ENCODE results near the gene SCGB2B2.
"Not testable (repeated sequence)": the region's sequence is repeated elsewhere in the genome, so short reads cannot be mapped to it uniquely, and the experiment has no call there.

The SCGB2B2 gene, protein sequence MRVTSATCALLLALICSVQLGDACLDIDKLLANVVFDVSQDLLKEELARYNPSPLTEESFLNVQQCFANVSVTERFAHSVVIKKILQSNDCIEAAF

GRCh38 chr19:34676697-34677385 lies at the start of gene SCGB2B2:
Gene SCGB2B2, minus strand, starts transcription at chr19:34677159. Its CDS starts 82,596 bp downstream, at chr19:34594563.
- peak; percentile 81 for DNase-seq

DNA sequence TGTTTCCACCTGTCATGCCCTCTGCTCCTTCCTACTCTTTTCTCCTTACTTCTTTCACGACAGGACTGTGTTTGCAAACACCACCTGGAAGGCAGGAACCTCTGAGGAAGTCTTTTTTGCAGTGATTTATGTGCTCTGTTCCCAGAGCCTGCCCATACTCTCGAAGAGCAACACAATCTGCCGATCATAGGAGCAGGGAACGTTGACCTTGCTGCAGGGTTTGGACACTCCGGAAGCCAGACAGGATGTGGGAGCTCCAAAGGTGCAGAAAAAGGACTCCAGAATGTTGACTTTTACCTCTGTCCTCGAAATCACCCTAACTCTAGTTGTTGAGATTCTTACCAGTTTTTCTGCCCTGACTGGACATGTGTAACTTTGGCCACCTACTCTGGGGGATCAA lies 48.4 kb upstream of the SCGB2B2 start:
- no peak for DNase-seq

- DNase-seq = no peak
These were observed 45.4 kb upstream of the SCGB2B2 start for GRCh38 chr19:34722353-34722752.

DNA sequence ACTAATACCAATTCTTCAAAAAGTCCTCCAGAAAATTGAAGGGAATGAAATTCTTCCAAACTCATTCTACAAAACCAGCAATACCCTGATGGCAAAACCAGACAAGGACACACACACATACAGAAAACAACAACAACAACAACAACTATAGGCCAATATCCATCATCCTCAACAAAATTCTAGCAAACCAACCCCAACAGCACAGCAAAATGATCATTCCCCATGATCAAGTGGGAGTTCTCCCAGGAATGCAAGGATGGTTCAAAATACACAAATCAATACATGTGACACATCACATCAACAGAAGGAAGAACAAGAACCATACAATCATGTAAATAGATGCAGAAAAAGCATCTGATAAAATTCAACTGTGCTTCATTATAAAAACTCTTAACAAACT lies 38.4 kb upstream of the SCGB2B2 start:
- no peak for DNase-seq

DNA sequence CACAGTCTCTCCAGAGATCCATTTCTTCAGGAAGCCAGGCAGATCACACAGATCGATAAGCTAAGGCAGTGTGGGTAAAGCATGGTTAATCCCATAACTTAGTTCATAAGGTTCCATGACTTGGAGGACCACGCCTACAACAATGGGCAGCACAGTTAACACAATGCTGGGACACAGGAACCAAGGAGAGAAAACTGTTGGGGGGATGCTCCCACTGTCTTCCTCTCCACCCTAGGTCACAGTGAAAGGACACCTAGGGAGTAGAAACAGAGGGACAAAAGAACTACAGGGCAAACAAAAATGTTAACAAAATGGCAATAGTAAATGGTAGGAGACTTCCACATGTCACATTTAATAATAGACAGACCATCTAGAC lies 36.3 kb upstream of the SCGB2B2 start:
- no peak for DNase-seq

DNA sequence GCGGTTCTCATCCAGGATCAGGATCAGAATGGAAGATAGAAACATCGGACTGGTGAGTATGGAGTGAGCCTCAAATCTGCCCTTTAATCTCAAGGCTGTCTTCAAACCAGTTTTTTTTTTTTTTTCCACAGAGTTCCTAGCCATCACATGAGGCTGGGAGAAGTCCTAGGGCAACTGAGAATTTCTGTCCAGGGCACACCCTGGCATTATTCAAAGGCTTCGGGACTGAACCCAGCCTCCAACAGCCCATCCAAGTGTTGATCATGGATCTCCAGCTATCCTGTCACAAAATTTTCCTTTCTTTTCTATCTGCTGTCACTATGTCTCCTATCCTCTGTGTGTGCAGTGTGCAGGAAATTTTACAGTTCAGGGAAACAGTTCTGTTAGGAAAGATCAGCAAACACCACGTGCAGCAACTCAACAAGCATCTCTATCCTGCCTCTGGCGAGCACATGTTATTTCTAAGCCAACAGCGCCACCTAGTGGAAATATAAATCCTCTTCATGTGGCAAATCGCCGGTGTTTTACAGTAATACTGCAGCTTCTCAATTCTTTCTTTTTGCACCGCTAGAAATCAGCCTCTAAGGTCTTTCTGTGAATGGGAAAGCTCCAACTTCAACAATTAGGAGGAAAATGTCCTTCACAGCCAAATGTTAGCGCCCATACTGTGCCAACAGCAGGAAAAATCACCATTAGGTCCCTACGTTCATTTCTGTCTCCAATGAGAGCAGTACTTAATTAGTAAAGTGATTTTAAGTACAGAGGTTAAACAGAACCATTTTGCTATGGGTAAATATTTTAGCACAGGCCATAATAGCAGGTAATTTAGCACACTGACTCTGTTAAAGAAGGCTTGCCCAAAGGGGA lies 35.7 kb upstream of the SCGB2B2 start:
- DNase-seq = peak; percentile 38

GRCh38 chr19:34711890-34712289 lies 34.9 kb upstream of the SCGB2B2 start:
- no peak for DNase-seq

- no peak for DNase-seq
These were observed 30.7 kb upstream of the SCGB2B2 start for GRCh38 chr19:34707661-34708060.

DNA sequence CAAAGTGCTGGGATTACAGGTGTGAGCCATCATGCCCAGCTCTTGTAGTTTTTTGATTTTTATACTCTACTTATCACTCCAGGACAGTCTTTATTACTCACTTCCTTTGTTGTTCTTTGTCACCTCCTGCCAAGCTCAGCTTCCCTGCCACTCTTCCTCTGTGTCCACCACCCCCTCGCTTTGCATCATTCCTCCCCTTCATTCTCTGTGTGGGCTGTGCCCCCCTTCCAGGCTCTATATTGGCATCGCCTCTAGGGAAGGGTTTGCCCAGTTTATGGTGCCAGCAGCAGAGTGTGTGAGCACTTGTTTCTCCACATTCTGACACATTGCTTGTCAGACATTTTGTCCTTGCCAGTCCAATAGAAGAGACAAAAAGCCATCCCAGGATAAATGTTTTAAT lies 15.6 kb upstream of the SCGB2B2 start:
- no peak for DNase-seq

- no peak for DNase-seq
These were observed 13.4 kb upstream of the SCGB2B2 start for GRCh38 chr19:34690372-34690771.

DNA sequence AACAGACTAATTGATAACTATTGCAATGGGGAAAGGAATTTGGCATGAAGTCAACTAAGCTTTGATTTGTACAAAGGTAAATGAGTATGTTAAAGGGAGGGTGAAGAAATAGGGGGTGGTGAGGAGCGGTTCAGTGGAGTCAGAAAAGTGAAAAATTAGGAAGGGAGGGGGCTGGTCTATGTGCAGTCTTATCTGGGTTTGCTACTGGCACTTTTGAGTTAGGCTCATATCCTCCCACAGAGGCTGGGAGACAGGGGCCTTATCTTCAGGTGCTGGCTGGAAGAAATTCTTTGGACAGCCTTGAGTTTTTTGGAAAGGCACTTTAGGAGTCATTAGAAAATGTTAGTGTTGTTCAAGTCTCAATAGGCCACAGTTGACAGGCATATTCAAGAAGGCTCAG lies 11.6 kb upstream of the SCGB2B2 start:
- DNase-seq = no peak

- no peak for DNase-seq
These were observed 10.4 kb upstream of the SCGB2B2 start for GRCh38 chr19:34687348-34687747.

DNA sequence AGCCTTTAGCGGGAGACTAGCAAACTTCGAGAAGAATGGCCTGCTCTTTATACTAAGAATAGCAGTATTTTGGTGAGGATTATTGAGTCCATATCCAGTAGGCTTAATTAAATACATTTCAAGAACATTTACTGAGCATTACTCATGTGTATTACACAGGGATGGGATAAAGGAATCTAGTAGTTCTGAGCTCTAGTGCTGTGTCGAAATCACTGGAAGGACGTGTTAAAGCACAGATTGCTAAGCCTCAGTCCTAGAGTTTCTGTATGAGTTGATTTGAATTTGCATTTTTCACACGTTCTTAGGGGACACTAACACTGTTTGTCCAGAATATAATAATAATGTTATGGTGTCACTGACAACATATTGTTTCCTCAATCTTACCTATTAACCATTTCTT lies 9.5 kb upstream of the SCGB2B2 start:
- DNase-seq = no peak

DNA sequence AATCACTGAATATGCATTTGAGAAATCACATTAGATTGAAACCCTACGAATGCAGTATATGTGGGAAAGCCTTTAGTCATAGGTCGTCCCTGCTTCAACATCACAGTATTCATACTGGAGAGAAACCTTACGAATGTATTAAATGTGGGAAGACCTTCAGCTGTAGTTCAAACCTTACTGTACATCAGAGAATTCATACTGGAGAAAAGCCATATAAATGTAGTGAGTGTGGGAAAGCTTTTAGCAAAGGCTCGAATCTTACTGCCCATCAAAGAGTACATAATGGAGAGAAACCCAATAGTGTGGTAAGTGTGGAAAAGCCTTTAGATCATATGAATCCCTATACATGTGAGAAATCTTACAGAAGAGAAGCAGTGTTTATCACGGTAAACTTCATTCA lies 8.3 kb upstream of the SCGB2B2 start:
- DNase-seq = not testable (repeated sequence)

DNA sequence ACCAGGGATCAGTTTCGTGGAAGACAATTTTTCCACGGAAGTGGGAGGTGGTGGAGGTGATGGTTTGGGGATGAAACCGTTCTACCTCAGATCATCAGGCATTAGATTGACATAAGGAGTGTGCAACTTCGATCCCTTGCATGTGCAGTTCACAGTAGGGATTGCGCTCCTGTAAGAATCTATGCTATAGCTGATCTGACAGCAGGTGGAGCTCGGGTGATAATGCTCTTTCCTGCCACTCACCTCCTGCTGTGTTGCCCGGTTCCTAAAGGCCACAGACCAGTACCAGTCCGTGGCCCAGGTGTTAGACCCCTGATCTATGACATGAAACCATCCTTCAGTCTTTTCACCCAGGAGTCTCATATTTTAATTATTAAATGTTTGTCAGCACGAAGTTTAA lies 4.5 kb upstream of the SCGB2B2 start:
- DNase-seq = no peak

DNA sequence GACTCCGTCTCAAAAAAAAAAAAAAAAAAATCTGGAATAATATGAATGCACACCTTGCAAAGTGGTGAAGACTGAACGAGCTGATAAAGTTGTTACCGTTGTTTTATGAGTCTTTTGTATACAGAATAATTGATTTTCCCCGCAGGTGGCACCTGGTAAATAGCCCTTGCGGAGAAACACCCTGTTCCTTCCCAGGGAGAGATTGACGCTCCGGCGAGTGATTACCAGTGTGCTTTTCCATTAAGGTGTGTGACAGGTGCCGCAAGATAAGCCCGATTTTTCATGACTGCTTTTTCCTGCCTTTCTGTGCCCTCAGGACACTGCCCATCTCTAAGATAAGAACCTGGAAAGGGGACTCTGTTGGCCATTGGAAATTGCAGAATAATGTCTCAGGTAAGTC lies 1.5 kb upstream of the SCGB2B2 start:
- no peak for DNase-seq

- DNase-seq = no peak
These were observed 1.1 kb upstream of the SCGB2B2 start for GRCh38 chr19:34678085-34678412.

- peak; percentile 96 for DNase-seq
These were observed 576 bp upstream of the SCGB2B2 start, which contains the start of gene ZNF302 for GRCh38 chr19:34677386-34678084. Gene ZNF302, plus strand, starts transcription at chr19:34677678. Its CDS starts 1,127 bp downstream, at chr19:34678805.

DNA sequence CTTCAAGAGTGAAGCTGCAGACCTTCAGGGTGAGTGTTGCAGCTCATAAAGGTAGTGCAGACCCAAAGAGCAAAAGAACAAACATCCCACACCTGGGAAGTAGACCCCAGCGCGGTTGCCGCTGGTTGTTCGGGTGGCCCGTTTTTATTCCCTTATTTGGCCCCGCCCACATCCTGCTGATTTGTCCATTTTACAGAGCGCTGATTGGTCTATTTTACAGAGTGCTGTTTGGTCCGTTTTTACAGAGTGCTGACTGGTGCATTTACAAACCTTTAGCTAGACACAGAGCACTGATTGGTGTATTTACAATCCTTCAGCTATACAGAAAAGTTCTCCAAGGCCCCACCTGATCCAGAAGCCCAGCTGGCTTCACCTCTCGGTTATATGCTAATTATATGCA lies 1.0 kb downstream of the SCGB2B2 start:
- DNase-seq = no peak

GRCh38 chr19:34675250-34675649 lies 1.7 kb downstream of the SCGB2B2 start:
- DNase-seq = no peak

GRCh38 chr19:34673590-34673989 lies 3.4 kb downstream of the SCGB2B2 start:
- no peak for DNase-seq

DNA sequence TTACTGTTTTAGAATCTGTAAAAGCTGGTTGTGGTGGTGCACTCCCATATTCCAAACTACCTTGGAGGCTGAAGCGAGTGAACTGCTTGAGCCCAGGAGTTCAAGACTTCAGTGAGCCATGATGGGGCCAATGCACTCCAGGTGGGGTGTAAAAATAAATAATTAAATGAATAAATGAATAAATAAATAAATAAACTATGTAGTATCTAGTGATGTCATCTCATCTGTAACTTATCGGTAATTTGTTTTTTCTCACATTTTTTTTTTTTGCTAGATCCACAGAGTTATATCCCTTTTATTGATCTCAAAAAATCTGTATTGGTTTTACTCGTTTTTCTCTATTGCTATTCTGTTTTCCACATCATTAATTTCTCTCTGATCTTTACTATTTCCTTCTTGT lies 5.0 kb downstream of the SCGB2B2 start:
- DNase-seq = no peak

- no peak for DNase-seq
These were observed 7.7 kb downstream of the SCGB2B2 start for GRCh38 chr19:34669305-34669704.

- DNase-seq = not testable (repeated sequence)
These were observed 8.3 kb downstream of the SCGB2B2 start for GRCh38 chr19:34668690-34669089.

All from activated naive CD4-positive, alpha-beta T cell treated with anti-CD3 and anti-CD28 coated beads, Interleukin-2, amount 50 U/mL, for 16 hours (primary cell).